ENCODE data around the gene LHFPL6.
"Not testable (repeated sequence)": the region's sequence is repeated elsewhere in the genome, so short reads cannot be mapped to it uniquely, and the experiment has no call there.

Gene LHFPL6

GRCh38 chr13:39341251-39341650 is 261.7 kb downstream of the LHFPL6 start:
- no peak for DNase-seq

GRCh38 chr13:39338114-39338513 is 264.9 kb downstream of the LHFPL6 start:
- DNase-seq = not testable (repeated sequence)

- no peak for DNase-seq
Measured at GRCh38 chr13:39336937-39337336, 266.1 kb downstream of the LHFPL6 start.

GRCh38 chr13:39336207-39336606 is 266.8 kb downstream of the LHFPL6 start:
- DNase-seq = no peak

- DNase-seq = no peak
Measured at GRCh38 chr13:39335721-39336120, 267.3 kb downstream of the LHFPL6 start.

- DNase-seq = no peak
Measured at GRCh38 chr13:39330504-39330903, 272.5 kb downstream of the LHFPL6 start.

- DNase-seq = no peak
Measured at GRCh38 chr13:39329182-39329639, 273.8 kb downstream of the LHFPL6 start.

GRCh38 chr13:39327172-39327479 is 275.9 kb downstream of the LHFPL6 start:
- DNase-seq = no peak

GRCh38 chr13:39326469-39327171 is 276.4 kb downstream of the LHFPL6 start:
- no peak for DNase-seq

GRCh38 chr13:39324806-39325311 is 278.1 kb downstream of the LHFPL6 start:
- no peak for DNase-seq

GRCh38 chr13:39322836-39323585 is 280.0 kb downstream of the LHFPL6 start:
- no peak for DNase-seq

- no peak for DNase-seq
Measured at GRCh38 chr13:39321574-39321973, 281.4 kb downstream of the LHFPL6 start.

GRCh38 chr13:39318161-39318560 is 284.8 kb downstream of the LHFPL6 start:
- no peak for DNase-seq

GRCh38 chr13:39317291-39317690 is 285.7 kb downstream of the LHFPL6 start:
- no peak for DNase-seq

GRCh38 chr13:39315796-39316195 is 287.2 kb downstream of the LHFPL6 start:
- DNase-seq = no peak

GRCh38 chr13:39313721-39314120 is 289.3 kb downstream of the LHFPL6 start:
- no peak for DNase-seq

GRCh38 chr13:39312596-39312995 is 290.4 kb downstream of the LHFPL6 start:
- no peak for DNase-seq

- DNase-seq = no peak
Measured at GRCh38 chr13:39311619-39312018, 291.4 kb downstream of the LHFPL6 start.

GRCh38 chr13:39310961-39311360 is 292.0 kb downstream of the LHFPL6 start:
- DNase-seq = no peak

- no peak for DNase-seq
Measured at GRCh38 chr13:39306639-39307589, 296.1 kb downstream of the LHFPL6 start.

GRCh38 chr13:39302820-39303219 is 300.2 kb downstream of the LHFPL6 start:
- DNase-seq = no peak

- no peak for DNase-seq
Measured at GRCh38 chr13:39298951-39299350, 304.0 kb downstream of the LHFPL6 start.

- DNase-seq = no peak
Measured at GRCh38 chr13:39297664-39298171, 305.3 kb downstream of the LHFPL6 start.
